Measurements from ENCODE around the gene PSEN1.

Gene PSEN1

DNA sequence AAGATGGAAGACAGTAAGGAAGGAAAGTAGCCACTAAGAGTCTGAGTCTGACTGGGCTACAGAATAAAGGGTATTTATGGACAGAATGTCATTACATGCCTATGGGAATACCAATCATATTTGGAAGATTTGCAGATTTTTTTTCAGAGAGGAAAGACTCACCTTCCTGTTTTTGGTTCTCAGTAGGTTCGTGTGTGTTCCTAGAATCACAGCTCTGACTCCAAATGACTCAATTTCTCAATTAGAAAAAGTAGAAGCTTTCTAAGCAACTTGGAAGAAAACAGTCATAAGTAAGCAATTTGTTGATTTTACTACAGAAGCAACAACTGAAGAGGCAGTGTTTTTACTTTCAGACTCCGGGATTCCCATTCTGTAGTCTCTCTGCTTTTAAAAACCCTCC is 85.6 kb downstream of the PSEN1 start:
- no peak for DNase-seq

DNA sequence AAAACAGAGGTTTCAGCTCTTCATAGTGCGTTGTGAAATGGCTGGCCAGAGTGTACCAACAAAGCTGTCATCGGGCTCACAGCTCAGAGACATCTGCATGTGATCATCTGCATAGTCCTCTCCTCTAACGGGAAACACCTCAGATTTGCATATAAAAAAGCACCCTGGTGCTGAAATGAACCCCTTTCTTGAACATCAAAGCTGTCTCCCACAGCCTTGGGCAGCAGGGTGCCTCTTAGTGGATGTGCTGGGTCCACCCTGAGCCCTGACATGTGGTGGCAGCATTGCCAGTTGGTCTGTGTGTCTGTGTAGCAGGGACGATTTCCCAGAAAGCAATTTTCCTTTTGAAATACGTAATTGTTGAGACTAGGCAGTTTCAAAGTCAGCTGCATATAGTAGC is 86.7 kb downstream of the PSEN1 start:
- DNase-seq: no peak

DNA sequence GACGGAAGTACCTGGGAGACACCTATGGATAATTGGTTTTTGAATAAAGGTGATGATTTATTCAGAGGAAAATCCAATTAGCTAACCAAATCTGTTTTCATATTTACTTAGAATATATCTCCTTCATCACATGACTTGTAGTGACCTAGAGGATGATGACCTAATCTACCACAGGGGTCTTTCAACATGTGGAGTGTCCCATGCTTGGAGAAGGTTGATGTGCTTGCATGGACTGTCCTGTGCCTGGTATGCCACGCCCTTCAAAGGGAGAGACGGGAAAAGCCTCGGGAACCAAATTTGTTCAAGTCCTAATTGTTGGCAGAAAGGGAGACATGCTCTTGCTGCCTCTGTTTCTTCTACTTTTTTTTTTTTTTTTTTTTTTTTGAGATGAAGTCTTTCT is 89.2 kb downstream of the PSEN1 start:
- DNase-seq: no peak

DNA sequence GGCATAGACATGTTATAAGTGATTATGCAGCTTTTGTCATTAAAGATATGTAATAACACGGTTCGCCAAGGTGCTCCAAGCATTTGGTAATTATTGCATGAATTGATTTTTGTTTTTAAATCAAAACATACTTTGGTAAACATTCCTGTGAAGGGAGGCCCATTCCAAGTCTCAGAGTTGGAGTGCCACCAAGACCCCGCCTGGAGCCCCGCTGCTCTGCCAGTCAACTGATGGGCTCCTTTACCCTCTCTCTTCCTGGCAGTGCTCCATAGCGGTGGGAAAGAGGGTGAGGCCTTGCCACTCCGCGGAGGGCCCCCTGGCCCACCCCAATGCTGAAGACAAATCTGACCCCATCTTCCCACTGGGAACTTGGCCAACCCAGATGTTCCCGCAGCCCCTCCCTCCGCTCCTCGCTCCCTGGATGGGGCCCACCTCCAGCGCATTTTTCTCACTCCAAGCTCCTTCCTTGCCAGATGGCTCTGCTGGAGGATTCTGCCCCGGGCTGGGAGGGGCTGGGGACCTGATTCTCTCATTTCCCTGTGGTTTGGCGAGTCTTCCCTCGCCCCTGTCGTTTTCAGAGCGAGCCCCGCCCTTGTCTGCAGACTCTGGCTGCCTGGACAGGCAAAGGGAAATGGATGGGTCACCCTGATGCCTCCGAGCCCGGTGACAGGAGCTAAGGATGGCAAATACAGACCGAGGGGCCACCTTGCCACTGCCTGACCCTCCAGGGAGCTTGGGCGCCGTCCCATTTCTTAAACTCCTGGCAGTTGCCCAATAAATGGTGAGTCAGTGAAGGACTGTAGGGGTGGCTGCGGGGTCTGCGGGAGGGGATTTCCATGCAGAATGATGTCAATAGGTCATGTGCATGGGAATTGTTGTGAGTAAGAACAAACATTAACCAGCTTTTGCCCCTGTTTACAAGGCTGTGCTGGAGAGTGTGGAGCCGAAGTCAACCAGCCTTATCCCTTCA is 91.8 kb downstream of the PSEN1 start:
- no peak for DNase-seq

DNA sequence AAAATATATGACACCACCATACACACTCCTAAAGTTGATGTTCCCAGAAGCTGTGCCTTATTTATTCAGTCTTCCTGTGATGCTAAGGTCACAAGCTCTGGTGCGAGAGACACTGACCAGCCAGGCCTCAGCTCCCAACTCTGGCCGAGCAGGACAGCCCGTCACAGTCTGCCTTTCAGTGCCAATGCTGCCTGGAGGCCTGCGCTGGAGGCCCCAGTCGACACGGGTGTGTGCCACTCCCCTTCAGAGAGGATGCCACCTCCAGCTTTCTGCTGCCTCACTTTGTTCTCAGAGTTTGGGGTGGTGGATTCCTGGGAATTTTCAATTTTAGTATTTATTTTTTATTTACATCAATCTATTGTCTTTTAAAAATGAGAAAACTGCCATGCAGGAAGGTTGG is 93.7 kb downstream of the PSEN1 start:
- DNase-seq: no peak

DNA sequence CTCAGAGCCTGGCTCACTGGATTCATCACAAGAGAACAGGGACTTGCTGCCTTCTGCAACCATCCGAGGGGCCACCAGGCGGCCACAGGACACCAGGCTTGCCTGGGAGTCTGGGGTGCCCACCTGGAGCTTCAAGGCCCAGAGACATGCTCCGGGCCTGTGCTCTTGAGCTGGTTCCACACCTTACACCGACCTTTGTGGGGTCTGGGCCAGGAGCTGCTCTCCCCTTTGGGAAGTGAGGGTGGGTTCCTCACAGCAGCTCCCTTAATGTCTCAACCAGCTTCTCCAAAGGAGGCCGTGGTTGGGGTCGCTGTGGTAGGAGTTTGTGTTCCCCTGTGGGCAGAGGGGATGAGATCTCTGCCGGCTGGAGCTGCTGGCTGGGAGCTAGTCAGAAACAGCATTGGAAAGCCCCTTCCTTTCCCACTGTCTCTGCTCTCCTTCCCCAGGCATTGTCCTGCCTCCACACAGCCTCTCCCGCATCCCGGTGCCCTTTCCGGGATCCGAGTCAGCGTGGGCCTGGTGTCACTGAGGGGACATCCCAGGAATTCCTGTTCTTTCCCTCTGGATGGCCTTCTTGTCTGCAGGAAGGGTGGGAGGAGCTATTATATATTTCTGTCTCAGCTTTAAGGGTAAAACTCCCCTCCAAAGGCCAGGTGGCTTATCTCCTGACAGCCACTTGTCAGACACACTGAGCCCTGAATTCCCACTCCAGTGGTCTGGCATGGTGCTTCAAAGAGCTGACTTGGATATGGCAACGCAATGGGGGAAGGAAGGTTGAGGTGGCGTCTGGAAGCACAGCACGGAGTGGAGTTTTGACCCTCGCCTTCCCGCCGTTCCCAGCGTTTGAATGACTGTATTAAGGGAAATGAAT is 95.9 kb downstream of the PSEN1 start:
- DNase-seq: peak; percentile 37

DNA sequence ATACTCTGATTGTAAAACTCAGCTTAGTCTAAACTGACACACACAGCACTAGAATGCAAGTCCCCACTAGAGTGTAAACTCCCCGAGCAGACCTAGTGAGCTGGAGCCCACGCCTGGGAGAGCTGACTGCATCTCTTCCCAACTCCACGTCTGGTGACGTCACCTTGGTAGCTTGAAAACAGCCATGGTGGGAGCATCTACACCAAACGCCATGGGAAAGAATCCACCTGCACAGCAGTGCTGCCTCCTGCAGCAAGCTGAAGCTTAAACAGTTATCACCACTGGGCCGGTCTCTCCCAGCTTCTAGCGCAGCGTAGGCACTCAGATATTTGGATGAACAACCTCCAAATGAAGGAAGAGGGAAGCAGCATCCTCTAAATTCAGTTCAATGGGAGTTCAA is 96.7 kb downstream of the PSEN1 start:
- DNase-seq: no peak

DNA sequence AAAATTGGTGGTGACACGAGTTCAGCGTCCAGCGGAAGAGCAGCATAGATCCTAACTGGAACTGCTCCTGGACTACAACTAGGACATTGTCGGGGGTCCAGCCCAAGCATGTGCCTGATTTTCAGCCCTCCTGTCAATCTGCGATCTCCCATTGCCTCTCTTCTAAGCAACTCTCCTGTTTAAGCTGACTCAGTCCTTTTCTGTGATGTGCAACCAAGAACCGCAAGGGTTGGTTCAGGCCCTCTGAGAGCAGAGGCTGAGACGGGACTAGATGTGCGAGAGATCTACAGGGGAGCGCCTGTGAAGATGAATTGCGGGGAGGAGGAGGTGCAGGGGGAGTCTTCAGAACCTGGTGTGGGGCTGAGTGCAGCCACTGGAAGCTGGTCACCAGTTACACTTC is 97.3 kb downstream of the PSEN1 start:
- no peak for DNase-seq

DNA sequence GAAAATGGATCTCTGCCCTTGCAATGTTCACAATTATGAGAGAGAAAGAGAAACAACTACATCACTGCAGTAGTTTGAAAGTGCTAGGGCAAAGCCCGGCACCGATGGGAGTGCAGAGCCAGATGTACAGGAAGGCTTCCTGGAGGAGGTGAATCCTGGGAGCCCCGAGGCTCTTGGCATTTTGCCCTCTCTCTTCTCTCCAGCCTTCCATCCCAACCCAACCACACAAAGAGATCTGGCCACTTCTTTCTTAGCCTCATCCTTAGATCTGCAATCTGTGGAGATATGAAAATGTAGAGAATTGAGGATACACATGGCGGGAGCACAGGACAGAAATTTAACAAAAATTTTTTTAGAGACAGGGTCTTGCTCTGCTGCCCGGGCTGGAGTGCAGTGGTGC is 97.7 kb downstream of the PSEN1 start:
- no peak for DNase-seq

DNA sequence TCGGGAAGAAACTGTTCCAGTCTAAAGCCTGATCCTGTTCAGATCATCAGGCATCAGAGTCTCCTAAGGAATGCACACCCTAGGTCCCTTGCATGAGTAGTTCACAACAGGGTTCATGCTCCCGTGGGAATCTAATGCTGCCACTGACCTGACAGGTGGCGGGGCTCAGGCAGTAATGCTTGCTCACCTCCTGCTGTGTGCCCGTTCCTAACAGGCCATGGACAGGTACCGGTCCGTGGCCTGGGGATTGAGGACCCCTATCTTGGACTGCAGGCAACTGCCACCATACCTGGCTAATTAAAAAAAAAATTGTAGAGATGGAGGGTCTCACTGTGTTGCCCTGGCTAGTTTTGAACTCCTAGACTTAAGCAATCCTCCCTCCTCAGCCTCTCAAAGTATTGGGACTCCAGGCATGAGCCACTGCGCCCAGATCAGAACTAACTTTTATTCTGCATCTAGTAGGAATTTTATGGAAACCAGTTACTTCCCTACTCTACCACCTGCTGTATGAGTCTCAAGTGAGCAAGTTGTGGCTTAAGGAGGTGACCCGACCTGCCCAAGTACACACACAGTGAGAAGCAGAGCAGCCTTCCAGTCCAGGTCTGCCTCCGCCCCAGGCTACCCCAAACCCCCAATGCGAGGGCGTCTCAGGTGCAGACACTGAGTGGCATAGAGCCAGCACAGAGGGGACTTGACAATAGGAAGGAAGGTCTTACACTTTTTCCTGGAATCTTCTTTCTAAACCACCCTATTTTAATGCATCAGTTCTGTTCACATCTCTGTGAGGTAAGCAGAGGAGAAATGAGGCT is 98.5 kb downstream of the PSEN1 start:
- DNase-seq: no peak

DNA sequence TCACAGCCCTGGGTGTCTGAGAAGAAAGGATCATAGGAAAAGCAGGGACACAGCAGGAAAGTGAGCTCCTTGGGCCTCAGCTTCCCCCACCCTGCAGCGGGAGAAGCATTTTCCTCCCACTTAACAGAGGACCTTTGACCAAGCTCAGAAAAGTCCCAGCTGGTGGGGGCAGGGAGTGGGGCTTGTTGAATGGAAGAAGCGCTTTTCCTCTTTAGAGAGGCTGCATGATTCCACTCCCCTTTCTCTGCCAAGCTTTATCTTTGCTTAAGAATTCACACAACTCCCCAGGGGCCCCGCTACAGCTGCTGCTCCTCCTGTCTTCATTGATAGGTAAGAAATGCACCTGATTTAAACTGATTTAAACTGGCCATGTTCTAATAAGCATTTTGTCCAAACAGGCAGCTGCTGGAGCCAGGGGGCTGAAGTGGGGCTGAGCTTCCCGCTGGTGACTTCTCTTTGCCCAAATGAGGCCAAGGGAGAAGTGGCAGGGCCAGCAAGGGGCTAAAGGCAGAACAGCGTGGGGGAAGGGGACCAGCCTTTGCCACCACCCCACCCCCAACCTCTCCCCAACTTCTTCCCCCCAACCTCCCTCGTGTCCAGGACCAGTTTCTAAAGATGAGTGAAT is 99.3 kb downstream of the PSEN1 start:
- DNase-seq: no peak

DNA sequence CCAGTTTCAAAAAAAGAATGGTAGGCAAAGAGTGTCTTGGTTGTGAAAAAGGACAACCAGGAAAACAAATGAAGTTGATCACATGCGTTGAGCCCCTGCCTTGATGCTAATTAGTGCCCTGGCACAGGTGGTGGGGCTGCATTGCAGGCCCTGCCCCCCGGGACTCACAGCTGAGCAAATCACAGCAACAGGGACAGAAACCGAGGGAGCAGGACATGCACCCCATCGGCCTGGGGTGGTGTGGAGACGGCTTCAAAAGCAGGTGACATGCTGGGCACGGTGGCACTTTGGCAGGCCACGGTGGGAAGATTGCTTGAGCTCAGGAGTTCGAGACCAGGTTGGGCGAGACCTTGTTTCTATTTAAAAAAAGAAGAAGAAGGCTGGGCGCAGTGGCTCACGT is 99.8 kb downstream of the PSEN1 start:
- DNase-seq: no peak

DNA sequence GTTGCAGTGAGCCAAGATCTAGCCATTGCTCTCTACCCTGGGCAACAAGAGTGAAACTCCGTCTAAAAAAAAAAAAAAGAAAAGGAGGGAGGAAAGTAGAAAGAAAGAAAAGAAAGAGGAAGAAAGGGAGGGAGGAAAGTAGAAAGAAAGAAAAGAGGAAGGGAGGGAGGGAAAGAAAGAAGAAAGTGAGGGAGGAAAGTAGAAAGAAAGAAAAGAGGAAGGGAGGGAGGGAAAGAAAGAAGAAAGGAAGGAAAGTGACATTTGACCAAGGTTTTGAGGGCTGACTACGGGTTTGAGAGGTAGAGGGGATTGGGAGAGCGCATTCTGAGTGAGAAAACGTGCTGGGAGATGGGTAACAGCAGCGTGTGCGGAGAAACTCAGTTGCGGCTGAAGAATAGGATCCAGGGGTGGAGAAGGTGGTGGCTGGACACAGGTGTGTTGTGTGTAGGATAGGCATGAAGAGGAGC is 100.5 kb downstream of the PSEN1 start:
- DNase-seq: no peak

DNA sequence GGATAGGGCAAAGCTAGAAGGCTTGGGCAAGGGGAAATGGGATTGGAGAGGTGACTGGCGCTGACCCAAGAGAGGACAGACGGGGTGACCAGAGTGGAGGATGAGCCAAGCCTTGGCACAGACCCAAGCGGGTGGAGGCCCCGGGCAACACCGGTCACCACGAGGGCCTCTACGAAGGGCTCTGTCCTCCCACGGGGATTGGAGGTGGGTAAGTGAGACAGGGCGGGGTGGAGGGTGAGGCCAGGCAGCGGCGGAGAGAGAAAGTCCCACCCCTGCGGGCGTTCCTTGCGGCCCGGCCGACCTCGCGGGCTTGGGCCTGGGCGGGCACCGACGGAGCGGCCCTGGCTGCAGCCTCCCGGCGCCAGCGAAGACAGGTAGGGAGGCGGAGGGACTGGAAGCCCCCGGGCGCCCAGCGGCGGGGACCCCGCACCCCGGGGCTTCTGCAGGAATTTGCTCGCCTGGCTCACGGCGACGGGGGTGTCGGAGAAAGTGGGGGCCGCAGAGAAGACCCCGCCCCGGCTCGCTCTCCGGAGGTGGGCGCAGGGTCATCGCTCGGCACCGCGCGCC is 101.0 kb downstream of the PSEN1 start, which contains the start of gene PAPLN:
Gene PAPLN (plus strand): TSS at position 288 of the 567 bp plus-strand sequence. CDS start 2,273 bp downstream, outside the sequence.
- DNase-seq: no peak

DNA sequence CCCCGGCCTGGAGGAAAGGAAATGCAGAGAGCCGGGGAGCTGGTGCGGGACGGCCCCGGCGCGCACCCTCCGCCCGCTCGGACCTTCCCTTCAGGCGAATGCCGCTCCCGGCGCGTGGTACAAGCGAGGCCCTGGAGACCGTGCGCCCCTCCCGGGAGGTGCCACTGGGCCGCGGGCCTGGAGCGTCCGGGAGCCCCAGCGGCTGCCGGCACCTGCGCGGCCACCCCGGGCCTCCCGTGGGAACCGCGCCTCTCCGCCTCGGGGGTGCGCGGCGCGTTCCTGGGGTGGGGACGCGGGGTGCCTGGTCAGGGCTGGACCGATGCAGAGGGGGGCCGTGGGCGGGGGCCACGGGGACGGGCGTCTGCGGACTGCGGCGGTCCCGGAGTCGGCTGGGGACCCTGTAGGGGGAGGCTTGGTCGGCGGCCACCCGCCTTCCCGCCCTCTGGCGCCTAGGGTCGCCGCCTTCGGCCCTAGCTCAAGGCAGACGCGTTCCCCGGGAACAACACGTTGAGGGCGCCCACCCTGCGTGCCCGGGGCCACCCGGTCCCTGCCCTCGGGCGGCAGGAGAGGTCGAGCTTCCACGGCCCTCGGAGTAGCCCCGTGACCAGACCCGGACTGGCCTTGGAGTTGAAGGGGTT is 101.6 kb downstream of the PSEN1 start:
- DNase-seq: no peak

DNA sequence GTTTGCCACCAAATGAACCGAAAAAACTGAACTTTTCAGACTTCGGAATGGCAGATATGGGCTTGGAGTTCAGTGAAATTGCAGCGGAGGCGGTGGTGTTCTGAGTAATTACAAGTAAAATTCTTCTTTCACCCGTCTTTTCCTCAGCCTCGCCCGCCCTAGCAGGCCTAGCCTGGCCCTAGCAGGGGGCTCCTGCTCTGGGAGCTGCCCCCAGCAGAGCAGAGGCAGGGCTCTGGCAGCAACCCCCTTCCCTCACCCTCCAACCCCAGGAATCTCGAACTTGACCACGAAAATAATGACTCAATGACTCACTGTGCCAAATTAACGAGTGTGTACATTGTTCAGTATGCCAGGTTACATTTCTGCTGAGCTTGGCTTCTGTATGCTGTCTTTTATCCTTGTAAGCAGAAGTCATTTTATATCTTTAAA is 102.1 kb downstream of the PSEN1 start:
- peak; percentile 28 for DNase-seq

DNA sequence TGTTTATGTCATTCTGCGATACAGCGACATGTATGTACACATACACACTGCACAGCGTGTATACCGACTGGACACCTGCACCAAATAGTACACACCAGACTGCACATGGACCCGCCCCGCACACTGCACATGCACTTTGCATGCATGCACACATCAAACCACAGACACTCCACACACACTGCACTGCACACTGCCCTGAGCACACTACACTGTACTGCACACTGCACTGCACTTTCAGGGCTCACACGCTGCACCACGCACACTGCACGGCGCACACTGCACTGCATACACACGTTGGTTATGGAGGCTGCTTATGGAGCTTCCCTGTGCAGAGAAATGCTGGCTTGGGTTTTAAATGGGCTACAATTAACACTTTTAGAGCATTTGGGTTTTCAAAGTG is 102.6 kb downstream of the PSEN1 start:
- no peak for DNase-seq

DNA sequence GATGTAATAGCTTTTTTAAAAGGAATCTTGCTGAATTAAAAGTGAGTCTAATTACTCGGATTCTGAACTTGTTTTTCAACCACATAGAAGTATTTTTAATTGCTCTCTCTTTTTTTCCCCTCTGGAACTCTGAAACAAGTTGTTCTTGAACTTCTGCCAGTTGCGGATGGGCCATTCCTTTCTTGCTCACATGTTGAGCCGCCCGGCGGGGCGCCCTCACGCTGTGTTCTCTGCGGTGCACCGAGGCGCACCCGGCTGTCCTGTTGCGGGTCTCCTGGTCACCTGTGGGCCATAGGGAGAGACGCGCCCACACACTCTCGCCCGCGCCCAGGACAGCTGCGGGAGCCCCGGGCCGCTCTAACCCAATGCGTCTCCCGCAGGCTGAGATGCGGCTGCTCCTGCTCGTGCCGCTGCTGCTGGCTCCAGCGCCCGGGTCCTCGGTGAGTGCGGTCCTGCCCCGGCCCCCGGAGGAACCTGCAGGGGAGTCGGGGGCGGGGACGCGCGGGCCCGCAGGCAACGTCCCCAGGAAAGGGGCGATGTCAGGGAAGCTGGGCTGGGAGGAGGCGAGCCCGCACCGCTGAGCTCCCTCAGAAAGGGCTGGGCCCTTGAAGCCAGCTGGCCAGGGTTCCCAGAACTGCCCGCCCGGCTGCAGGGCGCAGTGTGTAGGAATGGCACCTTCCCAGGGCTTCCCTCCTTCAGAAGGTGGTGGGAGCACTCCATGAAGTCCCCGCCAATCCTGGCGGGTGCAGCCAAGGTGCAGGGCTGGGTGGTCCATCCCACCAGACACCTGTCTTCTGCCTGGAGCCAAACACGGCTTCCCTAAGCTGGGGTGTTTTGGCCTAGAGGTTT is 103.3 kb downstream of the PSEN1 start:
- DNase-seq: no peak

DNA sequence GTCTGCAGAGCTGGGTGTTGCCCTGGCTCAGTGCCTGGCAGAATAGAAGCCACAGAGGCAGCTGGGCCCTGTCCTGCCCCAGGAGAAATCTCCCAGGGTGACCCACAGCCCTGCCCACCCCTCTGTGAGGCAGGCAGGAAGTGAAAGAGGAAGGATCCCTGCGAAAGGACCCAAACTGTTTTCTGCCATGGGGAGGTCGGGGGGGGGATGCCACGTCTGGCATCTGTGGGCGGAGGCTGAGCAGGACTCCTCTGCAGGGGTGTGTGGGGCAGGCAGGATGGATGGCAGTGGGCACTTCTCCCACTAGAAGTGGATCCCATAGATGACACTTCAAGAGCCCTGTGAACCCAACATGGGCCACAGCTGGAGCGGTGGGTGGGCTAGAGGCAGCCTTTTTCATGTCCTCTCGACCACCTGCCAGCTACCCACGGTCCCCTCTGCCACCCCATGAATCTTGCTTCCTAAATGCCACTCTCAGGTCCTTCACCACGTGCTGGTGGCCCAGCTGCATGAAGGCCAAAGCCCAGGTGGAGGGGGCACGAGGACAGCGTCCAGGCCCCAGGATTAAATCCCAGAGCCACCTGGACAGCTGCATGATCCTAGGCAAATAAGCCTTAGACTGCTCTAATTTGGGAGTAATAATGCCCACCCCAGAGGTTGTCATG is 104.6 kb downstream of the PSEN1 start:
- no peak for DNase-seq
